Gastroesophageal sphincter (tissue), 4 donors: ENCODE data around the gene SCIN. TPM values are rescaled to one million over a fixed set of nuclear protein-coding genes. Genes with fewer than 3 reads are reported as not detected.

Experiments
- ATAC-seq: fragments of 150-250 bp; one replicate; pipeline ENCODE4 v1.9.1; 2016; ENCODE audit warnings: mild to moderate bottlenecking, moderate library complexity
- H3K27ac ChIP-seq, 4 donors: fragments of 200-600 bp; sonication (generic) in 3 of 4; 1 replicate in 3 of 4; 2 replicates in 1 of 4; pipeline ENCODE4 v1.5.1; 2016 to 2019
- H3K27me3 ChIP-seq: fragments of 200-600 bp; sonication (generic); one replicate; pipeline ENCODE4 v1.5.1; 2019
- H3K36me3 ChIP-seq, 2 donors: fragments of 200-600 bp; sonication (generic); one replicate each; pipeline ENCODE4 v1.5.1; 2019; ENCODE audit warnings: control low read depth in 1 of 2
- H3K4me1 ChIP-seq, 3 donors: fragments of 200-600 bp; sonication (generic); 1 replicate in 2 of 3; 2 replicates in 1 of 3; pipeline ENCODE4 v1.5.1; 2016 to 2019; ENCODE audit warnings: control low read depth in 2 of 3
- H3K4me3 ChIP-seq, 2 donors: fragments of 200-600 bp; sonication (generic); one replicate each; pipeline ENCODE4 v1.5.1; 2019; ENCODE audit warnings: mild to moderate bottlenecking in 1 of 2, moderate library complexity in 1 of 2
- H3K9me3 ChIP-seq, 3 donors: fragments of 200-600 bp; sonication (generic); one replicate each; pipeline ENCODE4 v1.5.1; 2017 to 2019; ENCODE audit warnings: control low read depth in 2 of 3
- CTCF ChIP-seq, 4 experiments: fragments of 200-600 bp in 2 of 4; fragments of 450-650 bp in 2 of 4; sonication (generic) in 1 of 4; IDR thresholded peaks; one replicate each; pipeline ENCODE4 v1.5.1; 2017 to 2019; ENCODE audit warnings: antibody characterized with exemption in 4 of 4, mild to moderate bottlenecking in 2 of 4, moderate library complexity in 2 of 4
- EP300 ChIP-seq: sonication (generic); formaldehyde crosslinking; IDR thresholded peaks from one replicate; pipeline ENCODE4 v1.6.1; 2017; ENCODE audit warnings: antibody characterized with exemption, mild to moderate bottlenecking
- POLR2A ChIP-seq, 2 donors: fragments of 450-650 bp; IDR thresholded peaks; one replicate each; pipeline ENCODE4 v1.6.1; 2017; ENCODE audit warnings: antibody characterized with exemption in 2 of 2, mild to moderate bottlenecking in 2 of 2, moderate library complexity in 1 of 2
- POLR2AphosphoS5 ChIP-seq: sonication (generic); formaldehyde crosslinking; IDR thresholded peaks from one replicate; pipeline ENCODE4 v1.6.1; 2017; ENCODE audit warnings: antibody characterized with exemption
- WGBS, 2 donors: methylation state at CpG; one replicate each; pipeline ENCODE4 v1.1.5; 2018; ENCODE audit warnings: low coverage in 1 of 2; 5-methylcytosine and 5-hydroxymethylcytosine counted together
- total RNA-seq, 4 donors: library from RNA; depleted of rRNA; stranded (reverse); fragments of >200 nt; gene quantifications; one replicate each; pipeline ENCODE4 v1.1.0, GENCODE V29; 2016

The SCIN gene
- total RNA-seq, 4 donors from 2014 or later, result 0.62 to 5.8 (median 2.3) TPM

- TF ChIP-seq EP300 (no peak), POLR2A (IDR thresholded peaks at IDR 0.05) (no peak), POLR2AphosphoS5 (no peak), CTCF (IDR thresholded peaks at IDR 0.05) (peak in 2 of 4 experiments; percentile 21 to 30)
- Histone ChIP-seq H3K27me3 (no peaks in the 10 kb centered on the region), H3K4me1 (peaks cover 0 to 20% (median 0%) of the 10 kb centered on the region in 3 donors), H3K4me3 (no peak overlapping the region), H3K9me3 (no peaks in the 10 kb centered on the region), H3K36me3 (no peaks in the 10 kb centered on the region), H3K27ac (peak overlapping the region in 1 of 4 donors; percentile 7)
- no peak for ATAC-seq
- 42 to 62% methylated on average over 2 of the region's 2 CpGs for WGBS, 2 donors
These were observed 113.4 kb downstream of the SCIN start for GRCh38 chr7:12683678-12684585.

GRCh38 chr7:12684733-12685132 lies 114.2 kb downstream of the SCIN start:
- no peaks in the 10 kb centered on the region for H3K36me3 ChIP-seq
- no peak overlapping the region for H3K4me3 ChIP-seq
- no peaks in the 10 kb centered on the region for H3K27me3 ChIP-seq
- no peaks in the 10 kb centered on the region for H3K9me3 ChIP-seq
- no peak for TF ChIP-seq POLR2AphosphoS5
- TF ChIP-seq EP300, result no peak
- TF ChIP-seq CTCF (IDR thresholded peaks at IDR 0.05), result no peak
- no peak for TF ChIP-seq POLR2A (IDR thresholded peaks at IDR 0.05)
- no peak for ATAC-seq
- WGBS, 2 donors, result 93 to 95% methylated on average over 6 to 19 of the region's 19 CpGs
- peak overlapping the region in 2 of 4 donors; percentile 91 to 97 for H3K27ac ChIP-seq
- peaks cover 0 to 22% (median 0%) of the 10 kb centered on the region in 3 donors for H3K4me1 ChIP-seq

DNA sequence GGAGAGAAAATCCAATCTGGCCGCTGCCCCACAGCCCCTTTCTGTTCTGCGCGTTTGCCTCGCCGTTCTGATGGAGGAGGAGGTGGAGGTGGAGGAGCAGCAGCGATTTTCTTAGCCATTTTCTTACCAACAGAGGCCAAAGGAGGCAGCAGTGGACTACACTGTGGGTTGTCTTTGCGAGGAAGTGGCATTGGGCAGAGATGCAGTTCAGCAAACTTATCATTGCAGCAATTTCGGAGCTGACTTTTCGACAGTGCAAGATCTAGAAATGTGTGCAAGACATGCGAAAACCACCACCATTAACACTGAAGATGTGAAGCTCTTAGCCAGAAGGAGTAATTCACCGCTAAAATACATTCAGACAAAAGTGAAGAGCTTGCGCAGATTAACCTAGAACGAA lies 115.0 kb downstream of the SCIN start:
- Histone ChIP-seq H3K9me3 (no peaks in the 10 kb centered on the region), H3K4me1 (peaks cover 0 to 30% (median 0%) of the 10 kb centered on the region in 3 donors), H3K27ac (peak overlapping the region; percentile 15 to 97 (median 62)), H3K27me3 (no peaks in the 10 kb centered on the region), H3K36me3 (no peaks in the 10 kb centered on the region), H3K4me3 (no peak overlapping the region)
- ATAC-seq, result no peak
- TF ChIP-seq EP300, result no peak
- TF ChIP-seq CTCF (IDR thresholded peaks at IDR 0.05), result peak in 2 of 4 experiments; percentile 3 to 34
- WGBS, 2 donors, result 74 to 79% methylated on average over 6 to 11 of the region's 13 CpGs

- peak overlapping the region; percentile 58 to 79 for H3K4me3 ChIP-seq
- TF ChIP-seq EP300 (peak; percentile 43), POLR2A (IDR thresholded peaks at IDR 0.05) (no peak), CTCF (IDR thresholded peaks at IDR 0.05) (peak; percentile 87 to 99 (median 96)), POLR2AphosphoS5 (peak; percentile 54)
- peak overlapping the region; percentile 75 to 97 (median 91) for H3K27ac ChIP-seq
- H3K9me3 ChIP-seq, result no peaks in the 10 kb centered on the region
- 7 to 15% methylated on average over 8 to 18 of the region's 54 CpGs for WGBS, 2 donors
- no peaks in the 10 kb centered on the region for H3K36me3 ChIP-seq
- peak; percentile 89 for ATAC-seq
- no peaks in the 10 kb centered on the region for H3K27me3 ChIP-seq
- H3K4me1 ChIP-seq, result peaks cover 0 to 33% (median 0%) of the 10 kb centered on the region in 3 donors
These were observed 115.8 kb downstream of the SCIN start for GRCh38 chr7:12686234-12686890.
